Measurements from ENCODE around the gene IL18BP.

IL18BP gene

DNA sequence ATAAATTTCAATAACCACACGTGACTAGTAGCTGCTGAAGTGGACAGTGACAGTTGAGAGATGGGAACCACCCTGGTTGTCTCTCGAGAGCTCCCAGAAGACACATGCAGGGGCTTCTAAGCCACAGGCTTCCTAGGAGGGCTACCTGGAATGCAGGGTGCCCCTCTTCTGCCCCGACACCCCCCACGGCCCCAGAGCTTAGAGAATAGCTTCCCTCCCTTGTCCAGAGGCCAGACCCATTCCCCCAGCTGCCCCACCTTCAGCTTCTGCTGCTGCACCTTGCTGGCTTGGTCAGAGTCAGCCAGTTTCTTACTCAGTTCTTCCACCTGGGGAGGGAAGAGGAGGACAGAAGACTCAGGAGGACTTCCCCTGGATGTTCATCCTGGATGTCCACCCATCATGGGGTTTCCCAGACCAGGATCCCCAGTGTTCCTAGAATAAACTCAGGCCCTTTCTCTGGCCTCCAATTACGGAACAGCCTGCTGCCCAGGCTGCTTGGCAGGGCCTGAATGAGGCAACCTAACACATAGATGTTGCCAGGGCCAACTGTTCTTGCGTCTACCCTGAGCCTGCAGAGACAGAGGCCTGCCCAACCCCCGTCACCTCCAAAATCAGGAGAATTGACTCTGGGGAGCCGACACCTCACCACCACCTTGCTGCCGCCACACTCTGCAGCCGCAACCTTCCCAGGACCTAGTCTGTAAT, 12.0 kb downstream of the IL18BP start:
- no peak for FAIRE-seq

DNA sequence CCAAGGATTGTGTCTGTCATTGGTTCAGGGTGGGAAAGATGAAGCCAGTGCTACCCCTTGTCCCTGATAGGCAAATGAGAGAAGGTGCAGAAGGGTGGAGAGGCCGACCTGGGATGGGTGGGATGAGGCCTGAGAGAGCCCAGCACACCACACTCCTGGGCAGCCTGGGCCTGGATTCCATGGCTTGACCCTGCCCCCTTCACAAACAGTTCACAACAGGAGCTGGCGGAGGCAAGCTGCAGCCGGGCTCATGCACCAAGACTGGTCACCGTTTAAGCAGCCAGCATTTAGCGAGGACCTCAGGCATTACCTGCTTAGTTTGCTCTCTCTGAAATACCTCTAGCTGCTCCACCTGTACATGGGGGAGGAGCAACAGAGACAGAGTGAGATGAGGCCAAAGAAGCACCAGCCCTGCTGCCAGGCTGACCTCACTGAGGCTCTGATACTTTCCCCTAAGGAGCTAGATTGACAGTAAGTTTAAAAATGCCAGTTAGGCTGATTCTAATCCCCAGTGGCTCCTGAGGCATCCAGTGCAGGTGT, 13.5 kb downstream of the IL18BP start:
- no peak for DNase-seq (ENCODE audit: insufficient read length, low spot score)
- FAIRE-seq, result no peak

More for the DNA sequence above, 12.0 kb downstream of the IL18BP start:
- no peak for DNase-seq (ENCODE audit: insufficient read length, low spot score)

- DNase-seq (ENCODE audit: insufficient read length, low spot score) (no peak), FAIRE-seq (no peak)
These were observed 14.4 kb downstream of the IL18BP start for GRCh38 chr11:72012897-72013721.

DNA sequence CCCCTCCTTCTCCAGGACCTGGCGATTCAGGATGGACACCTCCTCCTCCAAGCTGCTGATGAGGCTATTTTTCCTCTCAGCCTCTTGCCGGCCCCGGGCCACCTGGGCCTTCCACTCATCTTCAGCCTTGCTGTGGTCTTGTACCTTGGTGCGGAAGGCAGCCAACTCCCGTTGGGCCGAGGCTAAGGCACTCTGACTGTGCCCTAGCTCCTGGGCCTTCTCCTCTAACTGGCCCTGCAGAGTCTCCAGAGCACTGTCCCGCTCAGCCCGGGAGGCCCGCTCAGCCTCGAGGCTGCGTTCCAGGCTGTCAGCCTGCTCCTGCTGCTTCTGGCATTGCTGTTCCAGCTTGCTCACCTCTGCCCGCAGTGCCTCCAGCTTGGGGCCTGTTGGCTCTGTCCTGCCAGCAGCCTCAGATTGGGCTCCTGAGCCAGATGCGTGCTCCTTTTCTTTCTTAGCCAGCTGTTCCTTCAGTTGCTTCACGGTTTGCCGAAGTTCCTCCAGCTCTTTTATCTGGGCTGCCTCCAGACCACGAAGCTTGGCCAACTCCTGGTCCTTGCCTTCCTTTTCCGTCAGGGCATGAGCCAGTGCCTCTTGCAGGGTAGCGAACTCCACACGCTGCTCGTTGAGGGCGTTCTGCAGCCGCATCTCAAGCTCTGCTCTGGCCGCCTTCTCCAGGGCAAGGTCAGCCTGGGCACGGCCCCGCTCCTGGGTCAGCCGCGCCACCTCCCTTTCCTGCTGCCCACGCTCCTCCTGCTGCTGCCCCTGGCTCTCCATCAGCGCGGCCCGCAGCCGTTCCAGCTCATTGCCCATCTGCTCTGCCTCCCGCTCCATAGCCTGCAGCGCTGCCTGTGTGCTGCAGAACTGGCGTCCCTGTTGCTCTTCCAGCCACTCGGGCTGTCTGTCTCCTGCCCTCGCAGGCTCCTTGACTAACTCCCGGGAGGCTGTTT, 15.3 kb downstream of the IL18BP start:
- no peak for DNase-seq (ENCODE audit: insufficient read length, low spot score)
- no peak for FAIRE-seq

- DNase-seq (ENCODE audit: insufficient read length, low spot score) (no peak), FAIRE-seq (no peak)
These were observed 16.1 kb downstream of the IL18BP start for GRCh38 chr11:72014761-72015320.

DNA sequence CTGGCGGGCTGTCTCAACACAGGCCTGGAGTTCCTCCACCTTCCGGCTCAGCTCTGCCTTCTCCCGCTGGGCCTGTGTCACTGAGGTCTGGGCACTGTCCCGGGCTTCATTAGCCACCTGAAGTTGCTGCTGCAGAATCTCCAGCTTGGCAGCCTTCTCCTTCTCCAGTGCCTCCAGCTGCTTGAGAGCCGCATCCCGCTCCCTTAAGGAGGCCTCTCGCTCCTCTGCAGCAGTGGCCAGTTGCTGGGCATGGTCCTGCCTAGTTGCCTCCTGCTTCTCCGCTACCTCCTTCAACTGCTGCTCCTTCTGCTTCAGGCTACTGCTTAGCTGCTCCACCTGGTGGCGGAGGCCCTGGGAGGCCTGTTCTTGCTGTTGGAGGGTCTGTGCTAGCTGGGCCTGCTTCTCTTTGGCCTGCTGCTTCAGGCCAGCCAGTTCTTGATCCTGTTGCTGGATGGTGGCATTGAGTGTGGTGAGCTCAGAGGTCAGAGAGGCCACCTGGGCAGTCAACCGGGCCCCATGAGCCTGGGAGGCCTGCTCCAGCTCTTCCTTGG, 16.9 kb downstream of the IL18BP start:
- FAIRE-seq, result peak; percentile 59
- DNase-seq (ENCODE audit: insufficient read length, low spot score), result no peak

DNA sequence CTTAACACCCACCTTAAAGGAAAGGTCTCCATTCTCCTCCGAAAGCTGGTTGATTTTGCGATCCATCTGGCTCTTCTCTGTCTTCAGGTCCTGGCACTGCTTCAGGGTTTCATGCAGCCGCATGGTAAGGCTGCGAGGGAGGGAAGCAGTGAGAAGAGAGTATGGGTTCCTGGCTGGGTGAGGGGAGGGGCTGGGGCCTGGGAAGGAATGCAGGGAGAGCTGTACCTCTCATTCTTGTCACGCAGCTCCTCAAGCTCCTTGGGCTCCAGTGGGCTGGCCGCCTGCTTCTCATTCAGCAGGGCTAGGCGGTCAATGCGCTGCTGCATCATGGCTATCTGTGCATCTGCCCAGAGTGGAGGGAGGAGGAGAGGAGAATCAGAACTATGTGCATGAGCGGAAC, 19.5 kb downstream of the IL18BP start:
- DNase-seq (ENCODE audit: insufficient read length, low spot score) (no peak), FAIRE-seq (no peak)

DNA sequence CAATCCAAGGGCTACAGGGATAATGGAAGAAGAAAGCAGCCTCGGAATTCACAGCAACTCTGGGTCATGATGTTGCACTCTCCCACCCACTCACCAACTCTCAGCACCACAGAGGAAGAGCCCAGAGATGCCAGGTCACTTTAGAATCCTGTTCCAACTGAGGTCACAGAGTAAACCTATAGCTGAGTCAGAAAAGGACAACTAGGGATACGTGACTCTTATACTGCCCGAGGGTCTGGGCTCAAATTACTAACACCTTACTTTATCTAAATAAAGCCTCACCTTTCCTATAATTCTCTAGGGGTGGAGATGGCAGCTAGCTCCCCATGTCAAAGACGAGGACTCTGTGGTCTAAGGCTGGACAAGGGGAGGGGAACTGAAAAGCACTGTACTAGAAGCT, 24.6 kb downstream of the IL18BP start:
- DNase-seq (ENCODE audit: insufficient read length, low spot score) (no peak), FAIRE-seq (no peak)

DNA sequence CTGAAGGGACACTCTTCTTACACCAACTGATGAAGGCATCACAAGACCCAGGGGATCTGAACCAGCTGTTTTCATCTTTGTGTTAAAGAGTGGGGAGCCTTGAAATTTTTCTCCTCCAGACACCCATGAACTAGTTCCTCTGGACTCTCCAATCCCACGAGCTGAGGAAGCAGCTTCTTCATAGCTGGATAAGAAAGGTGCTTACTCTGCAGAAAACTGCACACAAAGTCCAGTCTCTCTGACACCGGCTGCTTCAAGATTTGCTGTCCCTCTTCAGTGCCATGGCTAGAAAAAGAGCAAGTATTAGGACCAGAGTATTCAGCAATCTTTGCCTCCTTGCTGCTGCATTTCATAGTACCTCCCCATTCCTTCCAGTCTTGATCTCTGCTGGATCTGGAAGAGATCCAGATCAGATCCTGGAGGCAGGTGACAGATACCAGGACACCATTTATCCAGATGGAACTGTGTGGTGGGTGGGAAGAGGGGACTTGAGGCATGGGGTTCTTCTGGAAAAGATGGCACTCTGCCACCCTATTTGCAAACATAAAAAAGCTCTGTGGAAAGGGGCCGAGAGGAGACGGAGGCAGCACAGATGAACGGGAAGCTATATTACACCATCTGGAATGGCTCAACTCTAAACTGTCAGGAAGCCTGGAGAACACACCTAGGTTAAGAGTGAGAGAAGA, 25.5 kb downstream of the IL18BP start:
- DNase-seq (ENCODE audit: insufficient read length, low spot score), result no peak
- no peak for FAIRE-seq

DNA sequence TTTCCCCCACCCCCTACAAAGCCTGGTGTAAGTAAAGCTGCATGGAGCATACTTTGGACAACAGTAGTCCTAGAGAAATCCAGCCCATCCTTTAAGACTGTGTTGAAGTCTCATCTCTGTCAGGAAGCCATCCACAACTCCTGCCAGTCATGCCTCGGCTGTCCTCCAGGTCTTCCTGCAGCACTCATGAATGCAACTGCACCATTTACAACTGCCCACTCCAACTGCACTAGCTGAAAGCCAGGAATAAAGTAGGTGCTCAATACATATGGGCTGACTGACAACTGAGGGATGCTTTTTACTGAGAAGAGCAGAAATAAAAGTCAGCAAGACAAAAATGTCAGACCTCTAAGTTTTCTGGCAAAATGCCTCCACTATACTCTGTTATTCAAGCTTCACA, 27.4 kb downstream of the IL18BP start:
- DNase-seq (ENCODE audit: insufficient read length, low spot score) (no peak), FAIRE-seq (no peak)

GRCh38 chr11:72030472-72031045, 31.9 kb downstream of the IL18BP start:
- no peak for DNase-seq (ENCODE audit: insufficient read length, low spot score)
- no peak for FAIRE-seq

- DNase-seq (ENCODE audit: insufficient read length, low spot score), result no peak
- no peak for FAIRE-seq
These were observed 38.0 kb downstream of the IL18BP start for GRCh38 chr11:72036687-72037086.

DNA sequence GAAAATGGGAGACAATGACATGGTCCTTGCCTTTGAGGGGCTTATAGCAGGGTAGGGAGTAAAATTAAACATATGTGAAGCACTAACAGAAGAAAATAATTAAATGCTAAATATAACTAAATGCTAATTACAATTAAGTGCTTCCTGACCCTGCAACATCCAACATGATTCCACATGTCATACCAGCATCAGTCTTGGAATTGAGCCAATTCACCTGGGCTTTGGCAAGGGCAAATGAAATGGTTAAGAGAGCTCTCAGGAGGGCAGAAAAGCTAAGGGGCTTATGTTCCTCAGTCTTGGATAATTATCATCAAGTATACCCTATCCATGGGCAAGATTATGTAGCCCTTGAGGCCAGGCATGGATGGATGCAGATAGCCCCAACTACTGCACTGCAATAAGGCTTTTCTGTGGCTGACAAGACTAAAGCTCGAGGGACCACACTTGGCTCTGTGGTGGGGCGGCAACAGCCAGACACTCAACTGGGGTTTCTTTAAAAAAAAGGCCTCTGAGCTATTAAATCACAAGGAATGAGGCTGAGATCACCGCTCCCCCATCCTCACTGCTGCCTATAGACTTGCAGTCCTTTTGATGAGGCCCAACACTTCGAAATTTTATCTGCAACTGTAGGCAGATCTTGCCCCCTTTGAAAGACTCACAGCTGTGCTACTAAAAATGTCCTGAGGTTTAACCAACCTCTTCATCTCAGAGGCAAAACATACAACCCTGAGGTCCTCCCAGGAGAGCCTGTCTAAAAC, 39.0 kb downstream of the IL18BP start:
- no peak for DNase-seq (ENCODE audit: insufficient read length, low spot score)
- no peak for FAIRE-seq

DNA sequence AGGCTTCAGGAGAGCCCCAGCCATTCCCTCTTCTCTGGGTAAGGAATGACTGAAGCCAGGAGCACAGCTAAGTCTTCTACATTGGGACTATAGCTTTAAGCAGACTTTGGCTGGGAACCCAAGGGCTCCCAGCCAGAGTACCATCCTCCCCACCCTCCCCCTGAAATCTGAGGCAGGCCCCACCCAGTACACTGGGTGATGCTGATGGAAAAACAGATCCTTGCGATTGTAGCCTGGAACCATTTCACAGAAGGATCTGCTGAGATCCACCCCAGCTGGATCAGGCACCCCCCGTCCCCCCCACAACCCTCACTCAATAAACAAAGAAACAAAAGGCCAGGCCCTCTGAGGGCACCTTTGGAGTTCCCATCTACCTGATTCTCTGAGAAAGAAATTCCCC, 39.8 kb downstream of the IL18BP start:
- no peak for FAIRE-seq
- DNase-seq (ENCODE audit: insufficient read length, low spot score), result no peak

DNA sequence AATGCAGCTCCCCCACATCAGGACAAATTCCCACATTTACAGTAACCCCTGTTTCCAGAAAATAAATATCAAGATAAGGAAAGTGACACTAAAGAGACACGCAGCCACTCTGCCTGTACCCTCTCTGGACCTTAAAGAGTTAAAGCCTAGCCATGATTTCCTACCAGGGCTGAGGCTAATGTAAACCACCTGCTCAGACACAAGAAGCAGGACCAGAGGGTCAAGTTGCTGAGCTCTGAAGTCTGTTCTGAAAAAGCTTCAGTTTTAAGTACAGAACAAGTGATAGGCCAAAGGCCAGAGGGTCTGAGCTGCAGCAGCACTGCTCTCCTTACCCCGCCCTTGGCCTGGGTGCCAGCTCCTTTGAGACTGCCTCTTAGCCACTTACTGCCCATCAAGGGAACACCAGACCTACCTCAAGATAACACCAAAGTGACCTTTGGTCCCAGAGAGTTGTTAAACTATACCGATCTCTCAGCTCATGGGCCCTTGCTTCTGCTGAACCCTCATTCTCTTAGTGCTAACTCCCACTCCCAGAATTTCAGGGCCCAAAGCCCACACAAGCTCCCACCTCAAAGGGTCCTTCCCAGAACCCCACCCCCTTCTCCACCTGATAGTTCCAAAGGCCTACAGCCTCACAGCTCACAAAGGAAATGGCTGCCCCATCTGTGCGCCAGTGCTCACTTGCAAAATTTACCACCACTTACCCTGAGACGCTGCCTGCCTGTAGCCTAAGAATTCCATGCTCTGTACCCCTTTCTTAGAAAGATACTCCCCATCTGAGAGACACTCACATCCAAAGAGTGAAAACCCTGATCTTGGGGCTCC, 40.5 kb downstream of the IL18BP start:
- DNase-seq (ENCODE audit: insufficient read length, low spot score), result no peak
- no peak for FAIRE-seq

GRCh38 chr11:72039856-72040401, 41.2 kb downstream of the IL18BP start:
- no peak for FAIRE-seq
- no peak for DNase-seq (ENCODE audit: insufficient read length, low spot score)
